ENCODE data around the gene PCDHGA9. TPM values are rescaled to one million over a fixed set of nuclear protein-coding genes. Genes with fewer than 3 reads are reported as not detected.

Gene PCDHGA9
- total and polyA plus RNA-seq, 10 of the 15 experiments (the other 5 are each of a cell fraction or from before 2014, with no cell fraction given): 0.08 to 0.63 (median 0.29) TPM; not detected in 2

DNA sequence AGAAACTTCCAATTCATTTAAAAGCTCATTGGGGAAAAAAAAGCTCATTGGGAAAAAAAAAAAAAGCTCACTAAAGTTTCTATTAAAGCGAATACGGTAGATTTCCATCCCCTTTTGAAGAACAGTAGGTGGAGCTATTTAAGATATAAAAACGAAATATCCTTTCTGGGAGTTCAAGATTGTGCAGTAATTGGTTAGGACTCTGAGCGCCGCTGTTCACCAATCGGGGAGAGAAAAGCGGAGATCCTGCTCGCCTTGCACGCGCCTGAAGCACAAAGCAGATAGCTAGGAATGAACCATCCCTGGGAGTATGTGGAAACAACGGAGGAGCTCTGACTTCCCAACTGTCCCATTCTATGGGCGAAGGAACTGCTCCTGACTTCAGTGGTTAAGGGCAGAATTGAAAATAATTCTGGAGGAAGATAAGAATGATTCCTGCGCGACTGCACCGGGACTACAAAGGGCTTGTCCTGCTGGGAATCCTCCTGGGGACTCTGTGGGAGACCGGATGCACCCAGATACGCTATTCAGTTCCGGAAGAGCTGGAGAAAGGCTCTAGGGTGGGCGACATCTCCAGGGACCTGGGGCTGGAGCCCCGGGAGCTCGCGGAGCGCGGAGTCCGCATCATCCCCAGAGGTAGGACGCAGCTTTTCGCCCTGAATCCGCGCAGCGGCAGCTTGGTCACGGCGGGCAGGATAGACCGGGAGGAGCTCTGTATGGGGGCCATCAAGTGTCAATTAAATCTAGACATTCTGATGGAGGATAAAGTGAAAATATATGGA, 27.9 kb downstream of the PCDHGA9 start, which contains the start of gene PCDHGA12:
Gene PCDHGA12, plus strand, starts transcription at position 176 of the 782 bp plus-strand sequence. Its CDS starts 253 bp downstream, at position 429.
- Histone ChIP-seq H3K27me3 (replicated peaks in 1 of 2; ENCODE audit: control insufficient read depth in 2 of 2, insufficient read depth in 2 of 2, low read length in 1 of 2) (no peaks in the 10 kb centered on the region), H3K4me3 (peak within 1 kb of the TSS; percentile 22; the same call in 1 of the 2 replicates), H3K4me2 (ENCODE audit: control insufficient read depth, insufficient read depth) (peak within 1 kb of the TSS; percentile 43), H3K79me2 (ENCODE audit: control insufficient read depth, insufficient read depth, low read length) (no peaks in the 10 kb centered on the region), H3K4me1 (ENCODE audit: control insufficient read depth, insufficient read depth, low read length) (no peaks in the 10 kb centered on the region; the same call in 1 of the 2 replicates), H3K27ac (ENCODE audit: control insufficient read depth, insufficient read depth) (no peak within 1 kb of the TSS), H3K9me3 (replicated peaks; ENCODE audit: control insufficient read depth, insufficient read depth, low read length) (peaks cover 18% of the 10 kb centered on the region; the same call in 2 of the 3 replicates), H2AFZ (ENCODE audit: control insufficient read depth, low read depth, low read length) (peak within 1 kb of the TSS; percentile 81), H3K9ac (ENCODE audit: control insufficient read depth, insufficient read depth, low read length) (no peak within 1 kb of the TSS), H3K36me3 (ENCODE audit: control insufficient read depth in 2 of 2, insufficient read depth in 2 of 2, low read length in 1 of 2) (no peaks in the 10 kb centered on the region), H4K20me1 (ENCODE audit: control insufficient read depth, insufficient read depth) (no peaks in the 10 kb centered on the region)
- intact Hi-C loops (cut with micrococcal nuclease; ENCODE audit: unreplicated experiment): loop anchor here (1.0 kb wide), 2 partner anchors 82 to 94 kb away; no protein-coding TSS in a partner anchor
- ChIA-PET RAD21 (ENCODE audit: unreplicated experiment) (interaction anchor here (1.0 to 1.9 kb wide), 13 partner anchors 8 to 167 kb away, joined by 3 to 21 read pairs (median 8); partner anchors contain the start of genes PCDHGA10, PCDHGA11, PCDHGB3 and PCDHGC5), SMC1A (ENCODE audit: uncharacterized antibody, unreplicated experiment) (interaction anchor here (0.5 to 2.8 kb wide), 23 partner anchors 8 to 133 kb away, joined by 3 to 20 read pairs (median 4); partner anchors contain the start of genes PCDHGA11, PCDHGB3, PCDHGB7 and PCDHGC3), CTCF (interaction anchor here (0.5 to 4.2 kb wide), 36 partner anchors 9 to 230 kb away, joined by 3 to 61 read pairs (median 6); partner anchors contain the start of genes PCDHGA10, PCDHGA11, PCDHGB3 and PCDHGB6), POLR2A (interaction anchor here (0.8 kb wide), 1 partner anchor 95 kb away, joined by 3 read pairs; no protein-coding TSS in a partner anchor)
- in situ Hi-C loops (cut with MboI): no loop called here
- WGBS (ENCODE audit: insufficient coverage, insufficient replicate concordance, low lambda C conversion rate, missing lambda C conversion rate): 33% methylated on average over 31 of the region's 33 CpGs
- DNase-seq (ENCODE audit: low read depth, low spot score) (peak; percentile 37), FAIRE-seq (peak; percentile 94), ATAC-seq (peak; percentile 96)
- TSS peak; percentile 69 for BruUV-seq (replicated peaks)
- TF ChIP-seq FOXK2 (IDR thresholded peaks at IDR 0.05) (no peak), SMARCA5 (IDR thresholded peaks at IDR 0.05) (no peak), SREBF1 (IDR thresholded peaks at IDR 0.05; ENCODE audit: low read length) (no peak), NFYB (IDR thresholded peaks at IDR 0.05; ENCODE audit: insufficient read depth, low read depth, low read length) (no peak), EP300 (IDR thresholded peaks at IDR 0.05; ENCODE audit: borderline replicate concordance in 1 of 2, control insufficient read depth in 1 of 2, low read depth in 2 of 2, low read length in 2 of 2) (no peak), SRF (IDR thresholded peaks at IDR 0.05; ENCODE audit: low read depth in 2 of 2, low read length in 2 of 2) (no peak), SMAD5 (IDR thresholded peaks at IDR 0.05; ENCODE audit: low read depth) (no peak), NRF1 (conservative IDR thresholded peaks at IDR 0.05; ENCODE audit: low read depth, low read length) (no peak), ASH2L (IDR thresholded peaks at IDR 0.05; ENCODE audit: borderline replicate concordance, low read depth) (no peak), HDAC2 (IDR thresholded peaks at IDR 0.05) (no peak), MTA2 (IDR thresholded peaks at IDR 0.05; ENCODE audit: low read depth) (no peak), SREBF2 (IDR thresholded peaks at IDR 0.05; ENCODE audit: low read length) (no peak)
- TF ChIP-seq, protein P1, sequence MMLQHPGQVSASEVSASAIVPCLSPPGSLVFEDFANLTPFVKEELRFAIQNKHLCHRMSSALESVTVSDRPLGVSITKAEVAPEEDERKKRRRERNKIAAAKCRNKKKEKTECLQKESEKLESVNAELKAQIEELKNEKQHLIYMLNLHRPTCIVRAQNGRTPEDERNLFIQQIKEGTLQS (IDR thresholded peaks at IDR 0.05; ENCODE audit: borderline replicate concordance, extremely low read depth, low read depth, low read length): no peak
- TF ChIP-seq, protein P2, sequence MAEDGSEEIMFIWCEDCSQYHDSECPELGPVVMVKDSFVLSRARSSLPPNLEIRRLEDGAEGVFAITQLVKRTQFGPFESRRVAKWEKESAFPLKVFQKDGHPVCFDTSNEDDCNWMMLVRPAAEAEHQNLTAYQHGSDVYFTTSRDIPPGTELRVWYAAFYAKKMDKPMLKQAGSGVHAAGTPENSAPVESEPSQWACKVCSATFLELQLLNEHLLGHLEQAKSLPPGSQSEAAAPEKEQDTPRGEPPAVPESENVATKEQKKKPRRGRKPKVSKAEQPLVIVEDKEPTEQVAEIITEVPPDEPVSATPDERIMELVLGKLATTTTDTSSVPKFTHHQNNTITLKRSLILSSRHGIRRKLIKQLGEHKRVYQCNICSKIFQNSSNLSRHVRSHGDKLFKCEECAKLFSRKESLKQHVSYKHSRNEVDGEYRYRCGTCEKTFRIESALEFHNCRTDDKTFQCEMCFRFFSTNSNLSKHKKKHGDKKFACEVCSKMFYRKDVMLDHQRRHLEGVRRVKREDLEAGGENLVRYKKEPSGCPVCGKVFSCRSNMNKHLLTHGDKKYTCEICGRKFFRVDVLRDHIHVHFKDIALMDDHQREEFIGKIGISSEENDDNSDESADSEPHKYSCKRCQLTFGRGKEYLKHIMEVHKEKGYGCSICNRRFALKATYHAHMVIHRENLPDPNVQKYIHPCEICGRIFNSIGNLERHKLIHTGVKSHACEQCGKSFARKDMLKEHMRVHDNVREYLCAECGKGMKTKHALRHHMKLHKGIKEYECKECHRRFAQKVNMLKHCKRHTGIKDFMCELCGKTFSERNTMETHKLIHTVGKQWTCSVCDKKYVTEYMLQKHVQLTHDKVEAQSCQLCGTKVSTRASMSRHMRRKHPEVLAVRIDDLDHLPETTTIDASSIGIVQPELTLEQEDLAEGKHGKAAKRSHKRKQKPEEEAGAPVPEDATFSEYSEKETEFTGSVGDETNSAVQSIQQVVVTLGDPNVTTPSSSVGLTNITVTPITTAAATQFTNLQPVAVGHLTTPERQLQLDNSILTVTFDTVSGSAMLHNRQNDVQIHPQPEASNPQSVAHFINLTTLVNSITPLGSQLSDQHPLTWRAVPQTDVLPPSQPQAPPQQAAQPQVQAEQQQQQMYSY (CRISPR knock-in tag; IDR thresholded peaks at IDR 0.05): no peak
- TF ChIP-seq, protein P3, sequence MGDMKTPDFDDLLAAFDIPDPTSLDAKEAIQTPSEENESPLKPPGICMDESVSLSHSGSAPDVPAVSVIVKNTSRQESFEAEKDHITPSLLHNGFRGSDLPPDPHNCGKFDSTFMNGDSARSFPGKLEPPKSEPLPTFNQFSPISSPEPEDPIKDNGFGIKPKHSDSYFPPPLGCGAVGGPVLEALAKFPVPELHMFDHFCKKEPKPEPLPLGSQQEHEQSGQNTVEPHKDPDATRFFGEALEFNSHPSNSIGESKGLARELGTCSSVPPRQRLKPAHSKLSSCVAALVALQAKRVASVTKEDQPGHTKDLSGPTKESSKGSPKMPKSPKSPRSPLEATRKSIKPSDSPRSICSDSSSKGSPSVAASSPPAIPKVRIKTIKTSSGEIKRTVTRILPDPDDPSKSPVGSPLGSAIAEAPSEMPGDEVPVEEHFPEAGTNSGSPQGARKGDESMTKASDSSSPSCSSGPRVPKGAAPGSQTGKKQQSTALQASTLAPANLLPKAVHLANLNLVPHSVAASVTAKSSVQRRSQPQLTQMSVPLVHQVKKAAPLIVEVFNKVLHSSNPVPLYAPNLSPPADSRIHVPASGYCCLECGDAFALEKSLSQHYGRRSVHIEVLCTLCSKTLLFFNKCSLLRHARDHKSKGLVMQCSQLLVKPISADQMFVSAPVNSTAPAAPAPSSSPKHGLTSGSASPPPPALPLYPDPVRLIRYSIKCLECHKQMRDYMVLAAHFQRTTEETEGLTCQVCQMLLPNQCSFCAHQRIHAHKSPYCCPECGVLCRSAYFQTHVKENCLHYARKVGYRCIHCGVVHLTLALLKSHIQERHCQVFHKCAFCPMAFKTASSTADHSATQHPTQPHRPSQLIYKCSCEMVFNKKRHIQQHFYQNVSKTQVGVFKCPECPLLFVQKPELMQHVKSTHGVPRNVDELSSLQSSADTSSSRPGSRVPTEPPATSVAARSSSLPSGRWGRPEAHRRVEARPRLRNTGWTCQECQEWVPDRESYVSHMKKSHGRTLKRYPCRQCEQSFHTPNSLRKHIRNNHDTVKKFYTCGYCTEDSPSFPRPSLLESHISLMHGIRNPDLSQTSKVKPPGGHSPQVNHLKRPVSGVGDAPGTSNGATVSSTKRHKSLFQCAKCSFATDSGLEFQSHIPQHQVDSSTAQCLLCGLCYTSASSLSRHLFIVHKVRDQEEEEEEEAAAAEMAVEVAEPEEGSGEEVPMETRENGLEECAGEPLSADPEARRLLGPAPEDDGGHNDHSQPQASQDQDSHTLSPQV (IDR thresholded peaks at IDR 0.05): no peak

All from GM12878 (cell line).